Measurements from ENCODE around the gene SMAD6.

Gene SMAD6

DNA sequence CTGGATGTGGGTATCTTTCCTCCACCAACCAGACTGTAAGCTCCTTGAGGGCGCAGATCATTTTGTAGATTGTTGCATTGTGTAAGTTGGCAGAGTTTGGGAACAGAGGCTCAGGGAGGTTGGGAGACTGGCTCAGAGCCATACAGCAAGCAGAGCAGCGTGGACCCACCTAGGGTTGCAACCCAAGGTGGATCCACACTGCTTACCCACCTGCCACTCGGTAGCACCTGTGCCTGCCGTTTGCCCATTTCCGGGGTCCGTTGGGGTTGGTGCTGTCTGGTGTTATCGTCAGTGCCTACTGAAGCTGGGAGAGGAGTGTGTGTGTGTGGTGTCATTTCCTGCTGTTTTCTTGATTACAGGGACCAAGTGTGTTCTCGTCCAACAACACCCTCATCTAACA, 19.0 kb downstream of the SMAD6 start:
- TF ChIP-seq, protein P1, sequence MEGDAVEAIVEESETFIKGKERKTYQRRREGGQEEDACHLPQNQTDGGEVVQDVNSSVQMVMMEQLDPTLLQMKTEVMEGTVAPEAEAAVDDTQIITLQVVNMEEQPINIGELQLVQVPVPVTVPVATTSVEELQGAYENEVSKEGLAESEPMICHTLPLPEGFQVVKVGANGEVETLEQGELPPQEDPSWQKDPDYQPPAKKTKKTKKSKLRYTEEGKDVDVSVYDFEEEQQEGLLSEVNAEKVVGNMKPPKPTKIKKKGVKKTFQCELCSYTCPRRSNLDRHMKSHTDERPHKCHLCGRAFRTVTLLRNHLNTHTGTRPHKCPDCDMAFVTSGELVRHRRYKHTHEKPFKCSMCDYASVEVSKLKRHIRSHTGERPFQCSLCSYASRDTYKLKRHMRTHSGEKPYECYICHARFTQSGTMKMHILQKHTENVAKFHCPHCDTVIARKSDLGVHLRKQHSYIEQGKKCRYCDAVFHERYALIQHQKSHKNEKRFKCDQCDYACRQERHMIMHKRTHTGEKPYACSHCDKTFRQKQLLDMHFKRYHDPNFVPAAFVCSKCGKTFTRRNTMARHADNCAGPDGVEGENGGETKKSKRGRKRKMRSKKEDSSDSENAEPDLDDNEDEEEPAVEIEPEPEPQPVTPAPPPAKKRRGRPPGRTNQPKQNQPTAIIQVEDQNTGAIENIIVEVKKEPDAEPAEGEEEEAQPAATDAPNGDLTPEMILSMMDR (IDR thresholded peaks at IDR 0.05; ENCODE audit: low read depth, low read length), result no peak
- H3K4me3 ChIP-seq (ENCODE audit: low read depth, low read length), result no peak overlapping the region

DNA sequence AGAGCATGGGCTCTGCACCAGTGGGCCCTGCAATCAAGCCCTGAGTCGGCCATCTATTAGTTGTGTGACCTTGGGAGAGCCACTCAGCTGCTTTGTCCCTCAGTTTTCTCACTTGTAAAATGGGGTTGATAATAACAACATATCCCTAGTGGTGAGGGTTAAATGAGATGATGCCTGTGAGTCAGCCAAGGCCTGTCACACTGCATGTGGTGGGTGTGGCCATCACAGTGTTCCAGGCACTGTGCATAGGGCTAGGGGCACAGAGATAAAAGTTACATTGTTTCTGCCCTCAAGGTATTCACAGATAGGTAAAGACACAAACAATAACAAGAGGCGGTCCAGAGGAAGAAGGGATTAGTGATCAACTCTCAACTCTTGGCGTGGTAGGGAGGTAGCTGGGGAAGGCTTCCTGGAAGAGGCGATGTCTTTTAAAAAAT, 19.5 kb downstream of the SMAD6 start:
- TF ChIP-seq, protein P1 (IDR thresholded peaks at IDR 0.05; ENCODE audit: low read depth, low read length), result no peak
- H3K4me3 ChIP-seq (ENCODE audit: low read depth, low read length), result no peak overlapping the region

DNA sequence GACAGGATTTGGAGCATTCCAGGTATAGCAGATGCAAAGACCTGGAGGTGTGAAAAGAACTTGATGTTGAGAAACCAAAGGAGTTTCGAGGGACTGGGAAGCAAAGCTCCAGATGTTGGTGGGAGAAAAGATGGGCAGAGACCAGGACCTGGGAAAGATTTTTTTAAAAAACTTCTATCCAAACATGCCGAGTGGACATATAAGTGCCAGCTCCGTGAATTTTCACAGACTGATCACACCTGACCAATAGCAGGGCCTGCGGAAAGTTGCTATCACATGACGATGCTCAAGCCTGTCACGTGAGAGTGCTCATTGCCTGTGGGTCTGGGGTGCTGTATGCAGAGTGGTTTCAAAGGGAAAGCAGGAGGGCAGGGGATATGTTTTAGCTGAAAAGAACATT, 19.9 kb downstream of the SMAD6 start:
- no peak overlapping the region for H3K4me3 ChIP-seq (ENCODE audit: low read depth, low read length)
- TF ChIP-seq, protein P1 (IDR thresholded peaks at IDR 0.05; ENCODE audit: low read depth, low read length), result no peak

DNA sequence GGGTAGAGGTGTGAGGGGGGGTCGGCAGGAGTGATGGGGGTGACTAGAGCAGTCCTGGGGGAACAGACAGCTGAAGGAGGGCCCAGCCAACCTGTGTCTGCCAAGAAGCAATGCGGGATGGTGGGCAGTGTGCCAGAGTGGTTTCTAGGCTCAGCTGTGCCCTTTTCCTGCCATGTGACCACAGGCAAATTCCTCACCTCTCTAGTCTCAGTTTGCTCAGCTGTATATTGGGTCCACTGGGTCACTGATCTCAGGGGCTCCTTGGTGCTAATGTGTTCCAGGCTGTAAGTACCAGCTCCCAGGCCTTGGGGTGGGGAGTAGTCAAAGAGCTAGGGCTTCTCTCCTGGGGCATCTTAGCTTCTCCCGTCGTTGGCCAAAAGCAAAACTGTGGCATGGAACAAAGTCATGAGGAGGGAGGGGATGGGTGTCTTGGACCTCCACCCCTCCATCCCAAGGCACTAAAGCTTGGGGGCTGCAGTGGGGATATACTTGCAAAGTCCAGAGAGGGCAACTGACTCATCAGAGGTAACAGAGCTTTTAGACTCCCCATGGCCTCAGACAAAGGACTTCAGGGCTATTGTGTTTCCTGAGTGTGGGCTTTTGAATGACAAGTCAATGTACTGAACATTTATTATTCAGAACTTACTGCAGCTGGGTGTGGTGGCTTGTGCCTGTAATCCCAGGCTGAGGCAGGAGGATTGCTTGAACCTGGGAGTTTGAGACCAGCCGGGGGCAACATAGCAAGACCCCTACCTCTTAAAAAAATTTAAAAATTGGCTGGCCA, 20.9 kb downstream of the SMAD6 start:
- no peak overlapping the region for H3K4me3 ChIP-seq (ENCODE audit: low read depth, low read length)
- TF ChIP-seq, protein P1 (IDR thresholded peaks at IDR 0.05; ENCODE audit: low read depth, low read length), result no peak

DNA sequence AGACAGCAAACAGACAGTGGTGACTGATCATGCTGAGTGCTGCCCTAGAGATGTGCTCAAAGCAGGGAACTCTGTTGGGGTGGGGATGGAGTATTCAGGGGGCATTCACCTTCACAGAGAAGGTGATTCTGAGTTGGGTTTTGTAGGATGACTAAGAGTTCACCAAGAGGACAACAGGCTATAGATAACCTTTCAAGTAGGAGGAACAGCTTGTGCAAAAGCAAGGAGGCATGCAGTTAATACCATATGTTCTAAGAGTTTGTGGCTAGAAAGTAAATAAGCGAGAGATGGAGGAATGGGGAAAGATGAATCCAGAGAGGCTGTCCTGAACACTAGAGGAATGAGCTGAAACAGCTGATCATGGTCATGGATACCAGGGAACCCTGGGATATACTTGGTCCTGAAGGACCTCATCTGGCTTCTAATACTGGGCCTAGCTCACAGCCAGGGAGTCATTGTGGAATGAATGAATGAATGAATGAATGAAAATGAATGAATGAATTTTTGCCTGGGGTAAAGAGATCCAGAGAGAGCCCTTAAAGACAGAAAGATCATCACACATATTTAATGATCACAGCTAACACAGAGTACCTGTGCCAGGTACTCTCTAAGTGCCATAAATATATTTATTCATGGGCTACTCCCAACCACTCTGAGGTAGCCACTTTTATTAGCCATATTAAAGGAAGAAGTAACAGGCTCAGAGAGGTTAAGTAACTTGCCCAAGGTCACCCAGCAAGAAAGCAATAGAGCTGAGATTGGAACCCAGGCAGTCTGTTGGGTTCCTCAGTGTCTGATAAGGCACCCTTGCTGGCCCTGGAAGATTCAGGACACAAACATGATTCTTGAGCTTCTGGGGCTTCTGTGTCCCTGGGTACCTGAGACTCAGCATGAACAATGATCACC, 22.0 kb downstream of the SMAD6 start:
- TF ChIP-seq, protein P1 (IDR thresholded peaks at IDR 0.05; ENCODE audit: low read depth, low read length), result no peak
- no peak overlapping the region for H3K4me3 ChIP-seq (ENCODE audit: low read depth, low read length)

DNA sequence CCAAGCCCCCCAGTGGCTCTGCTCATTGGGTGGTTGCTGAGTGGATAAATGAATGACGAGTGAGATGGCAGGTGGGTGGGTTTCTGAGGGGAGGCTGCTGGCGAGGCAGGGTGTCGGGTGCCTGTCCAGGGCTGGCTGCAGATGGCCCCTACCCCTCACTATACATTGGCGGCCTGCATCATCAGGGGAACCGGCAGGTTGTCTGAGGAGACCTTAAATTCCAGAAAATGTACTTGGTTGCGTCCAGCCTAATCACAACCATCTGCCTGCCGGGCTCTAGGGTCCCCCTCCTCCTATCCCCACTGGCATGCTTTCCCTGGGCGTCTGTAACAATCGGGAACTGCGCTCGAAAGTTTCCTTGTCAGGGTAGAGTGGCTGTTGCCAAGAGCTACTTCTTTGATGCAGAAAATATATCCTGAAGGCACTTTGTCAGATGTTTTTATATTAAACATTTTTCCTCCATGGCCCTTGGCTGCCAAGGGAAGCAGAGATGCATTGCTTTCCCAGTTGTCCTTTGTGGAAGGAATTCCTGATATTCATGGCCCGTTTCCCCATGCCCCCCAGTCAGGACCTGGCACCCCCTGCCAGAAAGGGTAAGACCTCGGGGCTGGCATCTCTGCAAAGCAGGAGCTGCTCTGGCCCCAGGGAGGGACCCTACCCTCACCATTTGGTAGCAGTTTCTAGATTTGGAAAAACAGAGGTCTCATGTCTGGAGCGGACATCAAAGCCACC, 22.9 kb downstream of the SMAD6 start:
- TF ChIP-seq, protein P1 (IDR thresholded peaks at IDR 0.05; ENCODE audit: low read depth, low read length), result no peak
- no peak overlapping the region for H3K4me3 ChIP-seq (ENCODE audit: low read depth, low read length)
